Endothelial cell of umbilical vein (primary cell): ENCODE results near the gene GRK5. TPM values are rescaled to one million over a fixed set of nuclear protein-coding genes. Genes with fewer than 3 reads are reported as not detected.

Experiments used
- BruUV-seq: library from RNA; stranded (reverse); fragments of 400-500 nt; replicated peaks from 2 replicates; lab custom pipeline; 2021; lab: Mats Ljungman, UMichigan
- CTCF ChIA-PET: fragments of 300-600, 350-600 bp; sonication (Branson Sonifier 250); formaldehyde crosslinking; loops from one replicate; lab custom pipeline; 2021; ENCODE audit warnings: antibody characterized with exemption, inconsistent platforms; lab: Charles Lee
- POLR2A ChIA-PET: fragments of 300-600, 350-600 bp; sonication (Branson Sonifier 250); formaldehyde crosslinking; loops from one replicate; lab custom pipeline; 2021; ENCODE audit warnings: antibody characterized with exemption, inconsistent platforms; lab: Charles Lee
- DNase-seq: peaks from one replicate; pipeline ENCODE4 v3.0.0-alpha.2; 2011; ENCODE audit warnings: low read depth, low spot score
- FAIRE-seq: peaks from 2 replicates; lab custom pipeline; 2011; peaks lifted over from hg19 to GRCh38; lab: Jason Lieb, UNC
- H2AFZ ChIP-seq: 2 replicates; pipeline ENCODE4 v1.6.0; 2012; ENCODE audit warnings: low read depth, low read length, control low read depth, inconsistent platforms
- H3K27ac ChIP-seq: 2 replicates; pipeline ENCODE4 v1.5.1; 2011; ENCODE audit warnings: low read depth, mild to moderate bottlenecking, control low read depth, low read length, moderate library complexity; ENCODE audit not compliant: insufficient read depth
- H3K27me3 ChIP-seq, 2 experiments: 2 replicates each; pipeline versions ENCODE4 v1.6.0 to v1.6.1; 2011; ENCODE audit warnings: low read length in 2 of 2, mixed read lengths in 1 of 2; ENCODE audit not compliant: control insufficient read depth in 2 of 2, insufficient read depth in 2 of 2
- H3K36me3 ChIP-seq, 2 experiments: 2 replicates in 1 of 2; 3 replicates in 1 of 2; pipeline ENCODE4 v1.5.1; 2011; ENCODE audit warnings: low read length in 2 of 2, mild to moderate bottlenecking in 1 of 2, moderate library complexity in 1 of 2; ENCODE audit not compliant: control insufficient read depth in 2 of 2, insufficient read depth in 2 of 2; ENCODE audit errors: extremely low read depth in 1 of 2
- H3K4me1 ChIP-seq: 3 replicates; pipeline ENCODE4 v1.5.1; 2011; ENCODE audit warnings: mild to moderate bottlenecking, low read length; ENCODE audit not compliant: control insufficient read depth, insufficient read depth; ENCODE audit errors: extremely low read depth
- H3K4me2 ChIP-seq: 2 replicates; pipeline ENCODE4 v1.6.1; 2011; ENCODE audit warnings: low read length, control low read depth, mixed read lengths; ENCODE audit not compliant: insufficient read depth
- H3K4me3 ChIP-seq, 3 experiments: fragments of 200-600 bp in 1 of 3; sonication (generic), shearing (Covaris generic) in 1 of 3; replicated peaks in 1 of 3; 2 replicates each; pipeline ENCODE4 v1.5.1; 2011 to 2016; ENCODE audit warnings: control low read depth in 3 of 3, low read length in 3 of 3, mild to moderate bottlenecking in 2 of 3, inconsistent platforms in 1 of 3, low read depth in 1 of 3, moderate library complexity in 1 of 3; ENCODE audit not compliant: insufficient read depth in 1 of 3
- H3K79me2 ChIP-seq: 2 replicates; pipeline ENCODE4 v1.6.0; 2012; ENCODE audit warnings: low read length, inconsistent platforms; ENCODE audit not compliant: control insufficient read depth, insufficient read depth
- H3K9ac ChIP-seq: replicated peaks from 2 replicates; pipeline ENCODE3; 2011; ENCODE audit warnings: low read length, control low read depth; ENCODE audit not compliant: insufficient read depth; ENCODE audit errors: extremely low read depth
- H3K9me1 ChIP-seq: replicated peaks from 3 replicates; pipeline ENCODE4 v1.6.0; 2011; ENCODE audit warnings: mild to moderate bottlenecking, low read length; ENCODE audit not compliant: control insufficient read depth, insufficient read depth; ENCODE audit errors: extremely low read depth
- H3K9me3 ChIP-seq: replicated peaks from 2 replicates; pipeline ENCODE4 v1.5.1; 2012; ENCODE audit warnings: low read length, inconsistent platforms; ENCODE audit not compliant: control insufficient read depth, insufficient read depth
- H4K20me1 ChIP-seq: replicated peaks from 2 replicates; pipeline ENCODE3; 2011; ENCODE audit warnings: mild to moderate bottlenecking, low read length; ENCODE audit not compliant: control insufficient read depth, insufficient read depth; ENCODE audit errors: extremely low read depth
- CTCF ChIP-seq, 2 donors: IDR thresholded peaks; 1 replicate in 1 of 2; 2 replicates in 1 of 2; pipeline ENCODE4 v1.5.1; 2011; ENCODE audit warnings: low read length in 2 of 2, mild to moderate bottlenecking in 2 of 2, moderate library complexity in 2 of 2, control low read depth in 1 of 2, inconsistent platforms in 1 of 2, low read depth in 1 of 2; ENCODE audit not compliant: insufficient read depth in 1 of 2; ENCODE audit errors: extremely low read depth in 1 of 2
- EZH2 ChIP-seq: IDR thresholded peaks from 2 replicates; pipeline ENCODE4 v1.6.1; 2012; ENCODE audit warnings: borderline replicate concordance, low read depth, mild to moderate bottlenecking, moderate library complexity, low read length, inconsistent platforms; ENCODE audit not compliant: severe bottlenecking
- FOS ChIP-seq: IDR thresholded peaks from 2 replicates; pipeline ENCODE4 v1.6.1; 2011; ENCODE audit warnings: mild to moderate bottlenecking, low read length, moderate library complexity, borderline replicate concordance; ENCODE audit not compliant: insufficient read depth
- GATA2 ChIP-seq: IDR thresholded peaks from 2 replicates; pipeline ENCODE4 v1.7.0; 2011; ENCODE audit warnings: low read depth, mild to moderate bottlenecking, moderate library complexity, mixed read lengths, low read length; ENCODE audit not compliant: insufficient read length, insufficient read depth
- JUN ChIP-seq: IDR thresholded peaks from 2 replicates; pipeline ENCODE4 v1.6.1; 2011; ENCODE audit warnings: borderline replicate concordance, low read depth; ENCODE audit not compliant: insufficient read length, insufficient read depth
- MAX ChIP-seq: IDR thresholded peaks from 2 replicates; pipeline ENCODE4 v1.6.1; 2011; ENCODE audit not compliant: insufficient read depth, insufficient read length
- MYC ChIP-seq: IDR thresholded peaks from one replicate; pipeline ENCODE4 v1.6.1; 2011; ENCODE audit warnings: mild to moderate bottlenecking, low read depth, low read length
- POLR2A ChIP-seq: IDR thresholded peaks from 2 replicates; pipeline ENCODE4 v1.6.1; 2012; ENCODE audit warnings: low read depth, mild to moderate bottlenecking, control low read depth, low read length
- POLR2AphosphoS5 ChIP-seq: IDR thresholded peaks from 2 replicates; pipeline ENCODE4 v1.6.1; 2012; ENCODE audit warnings: low read depth, mild to moderate bottlenecking, control low read depth, low read length, moderate library complexity; ENCODE audit not compliant: insufficient read depth
- dilution Hi-C: fragments of 300-500 bp; cut with MboI; formaldehyde crosslinking; loops from one replicate; pipeline ENCODE4 v1.15.0; 2019; ENCODE audit warnings: low sequenced_read_pairs; ENCODE audit not compliant: extremely low pct_ligation_motif_present
- intact Hi-C: fragments of 100-400 bp; cut with micrococcal nuclease; formaldehyde crosslinking; loops from one replicate; pipeline ENCODE4 v1.10.0; 2022
- polyA plus RNA-seq, 4 experiments: library from polyadenylated mRNA; depleted of rRNA in 3 of 4; stranded (reverse) in 3 of 4; unstranded in 1 of 4; fragments of >200 nt; gene quantifications; 2 replicates each; pipeline versions ENCODE4 v1.2.1 to v1.2.3, GENCODE V29; 2011 to 2012; ENCODE audit warnings: missing spikeins in 1 of 4
- total RNA-seq: library from RNA; stranded (reverse); gene quantifications from 2 replicates; pipeline ENCODE4 v1.2.3, GENCODE V29; 2021

Gene GRK5
- total and polyA plus RNA-seq, 2 donors (not counting 3 experiments of a cell fraction or from before 2014, with no cell fraction given): 13.1 to 29.5 TPM

- FAIRE-seq (no peak), DNase-seq (no peak)
- no peaks in the 10 kb centered on the region for H3K79me2 ChIP-seq
- no peak overlapping the region for H3K27ac ChIP-seq
- no peaks in the 10 kb centered on the region for H4K20me1 ChIP-seq
- H2AFZ ChIP-seq: no peak overlapping the region
- H3K4me2 ChIP-seq: no peak overlapping the region
- CTCF ChIA-PET: interaction anchor here (1.0 kb wide), 1 partner anchor 27 kb away, joined by 3 read pairs; no protein-coding TSS in a partner anchor
- no TSS peak for BruUV-seq
- H3K4me3 ChIP-seq: no peak overlapping the region
- H3K9me1 ChIP-seq: no peaks in the 10 kb centered on the region
- POLR2A ChIA-PET: no interaction called here
- H3K36me3 ChIP-seq: peaks cover 0 to 3% of the 10 kb centered on the region in 2 experiments
- H3K4me1 ChIP-seq: no peaks in the 10 kb centered on the region
- H3K9me3 ChIP-seq: no peaks in the 10 kb centered on the region
- H3K9ac ChIP-seq: no peak overlapping the region
- no peaks in the 10 kb centered on the region for H3K27me3 ChIP-seq
- dilution Hi-C loops: no loop called here
- TF ChIP-seq GATA2 (no peak), POLR2AphosphoS5 (no peak)
- intact Hi-C loops: no loop called here
Measured at GRCh38 chr10:119377958-119378736, 170.8 kb downstream of the GRK5 start.

- intact Hi-C loops: no loop called here
- Histone ChIP-seq H3K4me1 (no peaks in the 10 kb centered on the region), H4K20me1 (no peaks in the 10 kb centered on the region), H3K36me3 (peaks cover 0 to 3% of the 10 kb centered on the region in 2 experiments), H3K4me2 (no peak overlapping the region), H3K9me3 (no peaks in the 10 kb centered on the region), H3K27ac (no peak overlapping the region), H3K9me1 (no peaks in the 10 kb centered on the region), H3K27me3 (no peaks in the 10 kb centered on the region), H3K79me2 (no peaks in the 10 kb centered on the region), H3K4me3 (no peak overlapping the region), H3K9ac (no peak overlapping the region), H2AFZ (no peak overlapping the region)
- TF ChIP-seq MYC (no peak), FOS (no peak), POLR2A (no peak), CTCF (IDR thresholded peaks at IDR 0.05; ENCODE audit: extremely low read depth in 1 of 2, insufficient read depth in 1 of 2, low read depth in 1 of 2, low read length in 2 of 2) (no peak), JUN (no peak), MAX (no peak), POLR2AphosphoS5 (no peak), EZH2 (no peak), GATA2 (no peak)
- BruUV-seq: no TSS peak
- DNase-seq: no peak
- POLR2A ChIA-PET: no interaction called here
- no peak for FAIRE-seq
- dilution Hi-C loops: no loop called here
- CTCF ChIA-PET: no interaction called here
Measured at GRCh38 chr10:119378737-119379067, 171.3 kb downstream of the GRK5 start.
